DND-41 (cell line): ENCODE results near the gene TMBIM6.

Experiments used
- ATAC-seq: fragments of 200-7000 bp; cut with Tn5 transposase; 3 replicates; pipeline ENCODE4 v1.9.1; 2021; ENCODE audit warnings: low read depth; ENCODE audit not compliant: insufficient read depth
- DNase-seq: peaks from one replicate; pipeline ENCODE4 v3.0.0-alpha.2; 2020
- H2AFZ ChIP-seq: 2 replicates; pipeline ENCODE4 v1.6.0; 2012; ENCODE audit warnings: low read depth, low read length
- H3K27ac ChIP-seq: 2 replicates; pipeline ENCODE4 v1.5.1; 2012; ENCODE audit warnings: low read length, inconsistent platforms
- H3K27me3 ChIP-seq: fragments of 200-600 bp; sonication (generic); 2 replicates; pipeline ENCODE4 v1.6.0; 2012; ENCODE audit warnings: low read length, mild to moderate bottlenecking, inconsistent platforms; ENCODE audit not compliant: insufficient read depth, poor library complexity
- H3K36me3 ChIP-seq: 2 replicates; pipeline ENCODE4 v1.5.1; 2012; ENCODE audit warnings: low read length, inconsistent platforms; ENCODE audit not compliant: insufficient read depth
- H3K4me1 ChIP-seq: 2 replicates; pipeline ENCODE4 v1.5.1; 2012; ENCODE audit warnings: mild to moderate bottlenecking, low read length; ENCODE audit not compliant: insufficient read depth
- H3K4me2 ChIP-seq: 2 replicates; pipeline ENCODE4 v1.6.0; 2012; ENCODE audit warnings: mild to moderate bottlenecking, moderate library complexity, low read length, inconsistent platforms; ENCODE audit not compliant: insufficient read depth
- H3K4me3 ChIP-seq, 2 experiments: fragments of 200-600 bp in 1 of 2; shearing (Covaris generic) in 1 of 2; 2 replicates each; pipeline ENCODE4 v1.5.1; 2012 to 2016; ENCODE audit warnings: inconsistent platforms in 2 of 2, low read length in 2 of 2, mild to moderate bottlenecking in 2 of 2, low read depth in 1 of 2, moderate library complexity in 1 of 2
- H3K79me2 ChIP-seq: 2 replicates; pipeline ENCODE4 v1.6.0; 2012; ENCODE audit warnings: low read length, inconsistent platforms; ENCODE audit not compliant: insufficient read depth
- H3K9ac ChIP-seq: 2 replicates; pipeline ENCODE4 v1.6.0; 2012; ENCODE audit warnings: low read depth, mild to moderate bottlenecking, inconsistent platforms, low read length, moderate library complexity
- H3K9me3 ChIP-seq: 2 replicates; pipeline ENCODE4 v1.5.1; 2012; ENCODE audit warnings: low read length, moderate library complexity, mild to moderate bottlenecking, inconsistent platforms; ENCODE audit not compliant: insufficient read depth, severe bottlenecking
- H4K20me1 ChIP-seq: 2 replicates; pipeline ENCODE4 v1.6.0; 2012; ENCODE audit warnings: low read length; ENCODE audit not compliant: insufficient read depth
- EZH2 ChIP-seq: IDR thresholded peaks from 3 replicates; pipeline ENCODE4 v1.6.1; 2012; ENCODE audit warnings: borderline replicate concordance, low read depth, mild to moderate bottlenecking, moderate library complexity, low read length, inconsistent platforms; ENCODE audit not compliant: severe bottlenecking
- TF ChIP-seq, protein P1 (sequence below): IDR thresholded peaks from 2 replicates; pipeline ENCODE4 v1.5.1; 2012; ENCODE audit warnings: borderline replicate concordance, low read length, moderate library complexity, mild to moderate bottlenecking; ENCODE audit not compliant: poor library complexity, severe bottlenecking; ENCODE audit errors: extremely low read depth

Gene TMBIM6

DNA sequence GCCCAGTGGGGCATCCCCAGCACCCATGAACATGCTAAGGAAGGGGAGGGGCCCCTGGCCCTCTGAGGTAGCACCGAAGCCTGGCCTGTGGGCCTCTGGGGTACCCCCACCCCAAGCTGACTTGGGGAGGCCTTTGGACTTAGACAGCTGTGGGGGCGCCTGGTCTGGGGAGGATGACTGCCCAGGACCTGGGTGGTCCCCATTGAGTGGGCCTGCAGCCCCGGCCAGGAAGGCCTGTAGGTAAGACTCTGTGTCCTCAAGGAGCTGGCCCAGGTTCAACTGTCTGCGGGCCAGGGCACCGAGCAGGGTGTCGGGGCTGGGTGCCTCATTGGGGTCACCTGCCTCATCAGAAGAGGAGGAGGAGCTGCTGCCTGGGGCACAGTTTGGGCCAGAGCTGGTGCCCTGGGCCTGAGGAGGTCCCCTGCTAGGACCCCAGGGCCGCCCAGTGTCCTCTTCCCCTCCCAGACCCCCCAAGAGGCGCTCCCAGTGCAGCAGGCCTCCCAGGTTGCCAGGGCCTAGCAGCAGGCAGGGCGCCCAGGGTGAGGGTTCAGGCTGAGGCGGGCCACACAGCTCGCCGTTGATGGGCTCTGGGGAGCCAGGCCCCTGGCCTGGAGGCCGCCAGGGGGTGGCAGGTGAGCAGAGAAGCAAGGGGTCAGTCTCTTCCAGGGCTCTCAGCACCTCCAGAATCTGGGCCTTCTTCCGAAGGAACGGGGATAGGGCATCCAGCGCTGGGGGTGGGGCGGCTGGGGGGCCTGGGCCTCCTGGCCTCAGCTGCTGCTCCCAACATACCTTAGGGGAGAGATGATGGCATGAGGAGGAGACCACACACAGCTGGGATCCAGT is 55.5 kb downstream of the TMBIM6 start:
- TF ChIP-seq, protein P1, sequence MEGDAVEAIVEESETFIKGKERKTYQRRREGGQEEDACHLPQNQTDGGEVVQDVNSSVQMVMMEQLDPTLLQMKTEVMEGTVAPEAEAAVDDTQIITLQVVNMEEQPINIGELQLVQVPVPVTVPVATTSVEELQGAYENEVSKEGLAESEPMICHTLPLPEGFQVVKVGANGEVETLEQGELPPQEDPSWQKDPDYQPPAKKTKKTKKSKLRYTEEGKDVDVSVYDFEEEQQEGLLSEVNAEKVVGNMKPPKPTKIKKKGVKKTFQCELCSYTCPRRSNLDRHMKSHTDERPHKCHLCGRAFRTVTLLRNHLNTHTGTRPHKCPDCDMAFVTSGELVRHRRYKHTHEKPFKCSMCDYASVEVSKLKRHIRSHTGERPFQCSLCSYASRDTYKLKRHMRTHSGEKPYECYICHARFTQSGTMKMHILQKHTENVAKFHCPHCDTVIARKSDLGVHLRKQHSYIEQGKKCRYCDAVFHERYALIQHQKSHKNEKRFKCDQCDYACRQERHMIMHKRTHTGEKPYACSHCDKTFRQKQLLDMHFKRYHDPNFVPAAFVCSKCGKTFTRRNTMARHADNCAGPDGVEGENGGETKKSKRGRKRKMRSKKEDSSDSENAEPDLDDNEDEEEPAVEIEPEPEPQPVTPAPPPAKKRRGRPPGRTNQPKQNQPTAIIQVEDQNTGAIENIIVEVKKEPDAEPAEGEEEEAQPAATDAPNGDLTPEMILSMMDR, result no peak
- no peak for TF ChIP-seq EZH2
- Histone ChIP-seq H3K4me3 (no peak overlapping the region), H4K20me1 (0 out of 2 replicates have a peak, but pooled peaks cover 4% of the 10 kb centered on the region), H3K27me3 (no peaks in the 10 kb centered on the region), H3K4me2 (no peak overlapping the region), H3K9ac (no peak overlapping the region), H3K27ac (no peak overlapping the region), H3K9me3 (no peaks in the 10 kb centered on the region), H3K79me2 (no peaks in the 10 kb centered on the region), H3K4me1 (no peaks in the 10 kb centered on the region), H2AFZ (no peak overlapping the region), H3K36me3 (peaks cover 59% of the 10 kb centered on the region)
- no peak for ATAC-seq
- DNase-seq, result no peak

DNA sequence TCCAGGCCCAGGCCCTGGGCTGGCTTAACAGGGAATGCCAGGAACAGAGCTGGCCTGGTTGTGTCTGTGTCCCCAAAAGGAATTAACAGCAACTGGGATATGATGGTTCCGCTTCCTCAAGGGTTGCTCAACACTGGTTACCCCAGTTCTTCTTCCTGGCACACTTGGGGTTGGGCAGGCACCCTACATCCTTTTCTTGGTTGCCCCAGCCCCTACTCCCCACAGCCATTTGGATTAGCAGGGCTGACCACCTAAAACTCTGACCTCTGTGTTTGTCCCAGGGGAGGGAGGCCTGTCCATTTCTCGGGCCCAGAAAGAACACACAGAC is 56.1 kb downstream of the TMBIM6 start:
- Histone ChIP-seq H3K4me2 (no peak overlapping the region), H3K27ac (no peak overlapping the region), H3K9ac (no peak overlapping the region), H3K27me3 (no peaks in the 10 kb centered on the region), H3K4me3 (no peak overlapping the region), H3K36me3 (peaks cover 57% of the 10 kb centered on the region), H3K79me2 (no peaks in the 10 kb centered on the region), H3K9me3 (no peaks in the 10 kb centered on the region), H3K4me1 (no peaks in the 10 kb centered on the region), H4K20me1 (0 out of 2 replicates have a peak, but pooled peaks cover 4% of the 10 kb centered on the region), H2AFZ (no peak overlapping the region)
- ATAC-seq (no peak), DNase-seq (no peak)
- TF ChIP-seq EZH2, result no peak
- TF ChIP-seq, protein P1, result no peak

DNA sequence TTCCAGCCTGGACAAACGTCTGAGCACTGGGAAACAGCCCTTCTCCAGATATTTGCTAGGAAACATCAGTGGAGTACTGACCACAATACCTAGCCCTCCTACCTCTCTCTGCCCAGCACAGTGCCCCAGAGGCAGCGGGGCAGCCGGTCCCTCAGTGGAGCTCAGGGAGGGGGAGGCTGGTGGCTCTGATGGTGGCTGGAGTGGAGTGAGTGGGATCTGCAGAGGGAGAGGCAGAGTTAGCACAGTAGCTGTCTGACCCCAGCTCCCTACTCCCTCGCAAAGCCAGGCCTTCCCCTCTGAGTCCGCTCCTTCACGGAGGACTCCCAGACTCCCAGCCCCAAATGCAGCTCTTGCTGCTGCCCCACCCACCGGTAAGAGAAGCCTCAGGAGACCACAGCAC is 56.9 kb downstream of the TMBIM6 start:
- Histone ChIP-seq H3K4me3 (no peak overlapping the region), H3K36me3 (peaks cover 61% of the 10 kb centered on the region), H4K20me1 (0 out of 2 replicates have a peak, but pooled peaks cover 4% of the 10 kb centered on the region), H3K9ac (no peak overlapping the region), H3K27ac (no peak overlapping the region), H2AFZ (no peak overlapping the region), H3K9me3 (no peaks in the 10 kb centered on the region), H3K79me2 (no peaks in the 10 kb centered on the region), H3K27me3 (no peaks in the 10 kb centered on the region), H3K4me2 (no peak overlapping the region), H3K4me1 (no peaks in the 10 kb centered on the region)
- ATAC-seq (no peak), DNase-seq (no peak)
- TF ChIP-seq, protein P1, result no peak
- no peak for TF ChIP-seq EZH2
